HepG2 (cell line): ENCODE measurements around the gene ELOVL6. TPM values are rescaled to one million over a fixed set of nuclear protein-coding genes. Genes with fewer than 3 reads are reported as not detected.

Experiments used
- AGO1 ChIP-seq: fragments of 200-400 bp; formaldehyde crosslinking; IDR thresholded peaks from 2 replicates; pipeline ENCODE4 v1.6.1; 2017; ENCODE audit warnings: mild to moderate bottlenecking, low read depth, low read length, moderate library complexity; ENCODE audit not compliant: poor library complexity, severe bottlenecking
- AGO2 ChIP-seq: fragments of 200-400 bp; formaldehyde crosslinking; optimal IDR thresholded peaks from 2 replicates; pipeline ENCODE3; 2017; ENCODE audit warnings: mild to moderate bottlenecking, low read depth, low read length, moderate library complexity
- KDM5A ChIP-seq: fragments of 200-600 bp; sonication (generic); IDR thresholded peaks from 2 replicates; pipeline ENCODE4 v1.7.0; 2018; ENCODE audit warnings: antibody characterized with exemption, mild to moderate bottlenecking, low read length, borderline replicate concordance
- KDM6A ChIP-seq: IDR thresholded peaks from 2 replicates; pipeline ENCODE4 v1.6.1; 2016; ENCODE audit warnings: low read depth
- MLLT10 ChIP-seq: sonication (generic); formaldehyde crosslinking; IDR thresholded peaks from 2 replicates; pipeline ENCODE4 v1.4.0; 2020; ENCODE audit warnings: missing genetic modification reagents
- MYPOP ChIP-seq: sonication (generic); formaldehyde crosslinking; IDR thresholded peaks from 2 replicates; pipeline ENCODE4 v1.8.1; 2023; ENCODE audit warnings: mild to moderate bottlenecking, moderate library complexity, missing genetic modification reagents
- NFIB ChIP-seq: sonication (generic); formaldehyde crosslinking; IDR thresholded peaks from 2 replicates; pipeline ENCODE4 v1.9.0; 2021; ENCODE audit warnings: missing genetic modification reagents, mild to moderate bottlenecking, borderline replicate concordance
- PRMT3 ChIP-seq: sonication (generic); formaldehyde crosslinking; IDR thresholded peaks from 2 replicates; pipeline ENCODE4 v1.8.1; 2022; ENCODE audit warnings: low read depth, mild to moderate bottlenecking, moderate library complexity, missing genetic modification reagents, borderline replicate concordance
- SALL2 ChIP-seq: sonication (generic); formaldehyde crosslinking; IDR thresholded peaks from 2 replicates; pipeline ENCODE4 v1.8.1; 2023; ENCODE audit warnings: mild to moderate bottlenecking, missing genetic modification reagents, inconsistent platforms
- STAT6 ChIP-seq: sonication (generic); formaldehyde crosslinking; IDR thresholded peaks from 2 replicates; pipeline ENCODE4 v1.4.0; 2020; ENCODE audit warnings: missing genetic modification reagents, mild to moderate bottlenecking, borderline replicate concordance
- ZFX ChIP-seq: sonication (generic); formaldehyde crosslinking; IDR thresholded peaks from 2 replicates; pipeline ENCODE4 v1.4.0; 2020; ENCODE audit warnings: mild to moderate bottlenecking, low read depth, missing genetic modification reagents, moderate library complexity
- ZNF281 ChIP-seq: sonication (generic); formaldehyde crosslinking; IDR thresholded peaks from 2 replicates; pipeline ENCODE4 v1.4.0; 2020; ENCODE audit warnings: missing genetic modification reagents, borderline replicate concordance
- ZNF746 ChIP-seq: sonication (generic); formaldehyde crosslinking; IDR thresholded peaks from 2 replicates; pipeline ENCODE4 v1.8.0; 2022; ENCODE audit warnings: mild to moderate bottlenecking, missing genetic modification reagents
- ZNF788 ChIP-seq: sonication (generic); formaldehyde crosslinking; IDR thresholded peaks from 2 replicates; pipeline ENCODE4 v1.5.0; 2020; ENCODE audit warnings: mild to moderate bottlenecking, missing genetic modification reagents, borderline replicate concordance
- ZNF879 ChIP-seq: sonication (generic); formaldehyde crosslinking; IDR thresholded peaks from 2 replicates; pipeline ENCODE4 v1.8.1; 2023; ENCODE audit warnings: missing genetic modification reagents
- ZSCAN12 ChIP-seq: sonication (generic); formaldehyde crosslinking; IDR thresholded peaks from 2 replicates; pipeline ENCODE4 v1.9.0; 2021; ENCODE audit warnings: mild to moderate bottlenecking, missing genetic modification reagents
- polyA plus RNA-seq, 8 experiments: library from polyadenylated mRNA; depleted of rRNA in 3 of 8; stranded (reverse) in 7 of 8; unstranded in 1 of 8; fragments of >200 nt; fragmentation: Illumina TruSeq in 4 of 8; extraction: Trizol in 4 of 8; gene quantifications; 2 replicates each; pipeline versions ENCODE4 v1.2.1 to v1.2.3, GENCODE V29; 2011 to 2016; ENCODE audit warnings: low read depth in 4 of 8, missing spikeins in 1 of 8, mixed read lengths in 1 of 8; ENCODE audit not compliant: insufficient read depth in 1 of 8
- total RNA-seq, 5 experiments: library from RNA; depleted of rRNA; stranded (reverse); fragments of >200 nt; fragmentation: Illumina TruSeq; extraction: Trizol; gene quantifications; 2 replicates each; pipeline ENCODE4 v1.2.3, GENCODE V29; 2016; ENCODE audit warnings: low read depth in 1 of 5

The ELOVL6 gene
- total and polyA plus RNA-seq, 2 of the 13 experiments (the other 11 are each of a cell fraction or from before 2014, with no cell fraction given), result 14.1 to 23.2 TPM

DNA sequence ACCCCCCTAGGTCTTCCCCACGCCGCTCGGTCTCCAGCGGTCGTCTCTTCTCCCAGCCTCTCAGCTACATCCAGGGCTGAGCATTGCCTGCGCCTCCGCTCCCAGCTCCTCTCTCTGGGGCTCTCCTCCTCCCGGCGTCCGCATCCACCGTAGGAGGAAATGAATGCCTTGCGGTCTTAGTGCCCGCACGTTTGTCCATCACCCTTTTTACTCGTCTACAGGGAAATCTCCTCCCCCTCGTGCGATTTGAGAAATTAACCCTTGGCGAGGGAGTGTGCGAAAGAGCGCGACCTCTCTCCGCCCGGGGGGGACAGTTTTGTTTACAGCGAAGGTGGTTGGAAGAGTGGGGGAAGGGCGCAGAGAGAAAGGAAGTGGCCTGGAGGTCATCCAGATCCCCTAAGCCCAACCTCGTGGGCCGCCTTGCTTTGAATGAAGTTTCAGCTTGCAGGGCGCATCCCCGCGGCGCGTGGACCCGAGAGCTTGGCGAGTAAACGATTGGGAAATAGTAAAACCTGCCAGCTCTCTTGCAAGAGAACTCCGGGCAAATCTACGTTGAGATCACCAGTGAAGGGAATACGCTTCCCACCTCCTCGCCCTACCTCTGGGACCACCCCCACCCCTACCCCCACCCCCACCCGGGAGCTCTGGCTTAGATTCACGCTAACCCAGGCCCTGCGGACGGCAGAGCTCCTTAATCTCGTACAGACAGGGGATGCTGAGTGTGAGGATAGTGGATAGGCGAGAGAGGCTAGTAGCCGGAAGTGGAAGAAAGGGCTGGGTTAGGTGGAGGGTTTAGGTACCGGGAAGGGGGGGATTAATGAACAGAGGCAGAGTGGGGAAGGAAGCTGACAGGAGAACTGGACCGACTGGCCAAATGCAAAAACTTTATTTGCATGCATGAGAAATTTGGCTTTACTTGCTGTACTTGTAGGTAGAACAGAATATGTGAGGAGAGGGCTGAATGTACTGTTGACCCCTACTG is at the start of gene ELOVL6 (continued):
- TF ChIP-seq ZNF788 (CRISPR knock-in tag) (no peak), STAT6 (CRISPR knock-in tag) (no peak), NFIB (CRISPR knock-in tag) (no peak), ZNF281 (CRISPR knock-in tag) (peak; percentile 99), AGO2 (no peak), KDM5A (peak; percentile 38; the same call in 1 of the 2 replicates), MLLT10 (CRISPR knock-in tag) (no peak), ZNF879 (CRISPR knock-in tag) (no peak), ZFX (no peak), MYPOP (CRISPR knock-in tag) (0 out of 2 replicates have a peak, but pooled peaks have one; percentile 46), PRMT3 (CRISPR knock-in tag) (no peak), ZNF746 (peak; percentile 81), ZSCAN12 (CRISPR knock-in tag) (no peak), AGO1 (no peak), KDM6A (CRISPR knock-in tag) (peak; percentile 56; the same call in 1 of the 2 replicates), SALL2 (0 out of 2 replicates have a peak, but pooled peaks have one; percentile 47)
